Skeletal muscle tissue (tissue), 4 donors: Measurements from ENCODE around the gene ATAD3C. TPM values are rescaled to one million over a fixed set of nuclear protein-coding genes. Genes with fewer than 3 reads are reported as not detected.
"Not testable (repeated sequence)": the region's sequence is repeated elsewhere in the genome, so short reads cannot be mapped to it uniquely, and the experiment has no call there.

Experiments
- H3K27ac ChIP-seq: one replicate; pipeline ENCODE4 v1.7.0; 2013; ENCODE audit warnings: mild to moderate bottlenecking, low read depth, low read length, inconsistent platforms
- H3K27me3 ChIP-seq, 3 donors: one replicate each; pipeline ENCODE4 v1.7.0; 2013; ENCODE audit warnings: low read length in 3 of 3; ENCODE audit not compliant: control insufficient read depth in 3 of 3, insufficient read depth in 3 of 3
- H3K36me3 ChIP-seq, 3 donors: one replicate each; pipeline ENCODE4 v1.7.0; 2013; ENCODE audit warnings: low read length in 3 of 3; ENCODE audit not compliant: control insufficient read depth in 3 of 3, insufficient read depth in 3 of 3
- H3K4me1 ChIP-seq, 3 donors: one replicate each; pipeline ENCODE4 v1.7.0; 2013; ENCODE audit warnings: low read length in 3 of 3, mild to moderate bottlenecking in 3 of 3; ENCODE audit not compliant: control insufficient read depth in 3 of 3, insufficient read depth in 3 of 3
- H3K4me3 ChIP-seq, 3 donors: one replicate each; pipeline ENCODE4 v1.7.0; 2013; ENCODE audit warnings: low read length in 3 of 3
- H3K9ac ChIP-seq, 3 donors: one replicate each; pipeline ENCODE4 v1.7.0; 2013; ENCODE audit warnings: low read length in 3 of 3, mild to moderate bottlenecking in 3 of 3, moderate library complexity in 2 of 3, low read depth in 1 of 3
- H3K9me3 ChIP-seq, 3 donors: one replicate each; pipeline ENCODE4 v1.7.0; 2013; ENCODE audit warnings: low read length in 3 of 3; ENCODE audit not compliant: control insufficient read depth in 3 of 3
- total RNA-seq: library from RNA; depleted of rRNA; stranded (reverse); fragments of >200 nt; gene quantifications from one replicate; pipeline ENCODE4 v1.2.3, GENCODE V29; 2014
- donor health status: Osteomylitis.

Gene ATAD3C
- total RNA-seq, 1 donor from 2014 or later, result not detected

GRCh38 chr1:1442069-1442770 is 7.3 kb upstream of the ATAD3C start:
- Histone ChIP-seq H3K4me3 (no peak overlapping the region), H3K27ac (no peak overlapping the region), H3K36me3 (no peaks in the 10 kb centered on the region), H3K9me3 (no peaks in the 10 kb centered on the region), H3K4me1 (peaks cover 13 to 18% (median 16%) of the 10 kb centered on the region in 3 donors), H3K27me3 (peaks cover 0 to 16% (median 5%) of the 10 kb centered on the region in 3 donors), H3K9ac (peak overlapping the region in 1 of 3 donors; percentile 3)

DNA sequence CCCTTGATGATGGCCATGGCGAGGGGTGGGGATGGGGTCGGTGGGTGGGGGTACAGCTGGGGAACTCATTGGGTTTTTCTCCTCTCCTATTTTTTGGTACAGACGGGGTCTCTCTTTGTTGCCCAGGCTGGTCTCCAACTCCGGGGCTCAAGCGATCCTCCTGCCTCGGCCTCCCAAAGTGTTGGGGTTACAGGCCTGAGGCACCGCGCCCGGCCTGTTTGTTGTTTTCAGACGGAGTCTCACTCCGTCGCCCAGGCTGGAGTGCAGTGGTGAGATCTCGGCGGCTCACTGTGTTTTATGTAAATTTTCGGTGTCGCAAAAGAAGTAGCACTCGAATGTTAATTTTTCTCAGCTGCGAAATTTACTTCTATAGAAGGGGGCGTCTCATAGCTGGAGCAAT is 2.9 kb upstream of the ATAD3C start:
- not testable (repeated sequence) for H3K4me1 ChIP-seq, H3K9me3 ChIP-seq, H3K36me3 ChIP-seq, H3K9ac ChIP-seq, H3K27ac ChIP-seq, H3K4me3 ChIP-seq, H3K27me3 ChIP-seq

DNA sequence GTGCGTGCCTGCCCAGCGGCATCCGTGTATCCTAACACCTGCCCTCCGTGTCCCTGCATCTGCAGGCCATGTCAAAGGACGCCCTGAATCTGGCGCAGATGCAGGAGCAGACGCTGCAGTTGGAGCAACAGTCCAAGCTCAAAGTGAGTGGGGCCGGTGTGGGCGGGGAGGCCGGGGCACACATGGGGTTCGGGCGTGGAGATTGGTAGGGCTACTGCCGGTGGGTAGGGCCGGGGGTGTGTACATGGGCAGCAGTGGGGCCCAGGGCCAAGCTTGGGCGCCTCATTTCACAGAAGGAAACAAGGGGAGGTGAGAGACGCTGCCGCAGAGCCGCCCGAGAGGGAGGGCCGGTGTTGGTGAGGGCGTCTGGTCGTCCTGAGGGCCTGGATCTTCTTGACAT is 1.1 kb downstream of the ATAD3C start:
- H3K9ac ChIP-seq, H3K36me3 ChIP-seq, H3K4me3 ChIP-seq, H3K4me1 ChIP-seq, H3K27ac ChIP-seq, H3K9me3 ChIP-seq, H3K27me3 ChIP-seq: not testable (repeated sequence)

- Histone ChIP-seq H3K9ac (no peak overlapping the region), H3K4me1 (no peaks in the 10 kb centered on the region), H3K36me3 (no peaks in the 10 kb centered on the region), H3K9me3 (no peaks in the 10 kb centered on the region), H3K27me3 (peaks cover 0 to 1% (median 0%) of the 10 kb centered on the region in 3 donors), H3K27ac (no peak overlapping the region), H3K4me3 (no peak overlapping the region)
These were observed 2.3 kb downstream of the ATAD3C start for GRCh38 chr1:1451696-1452364.

GRCh38 chr1:1452365-1452739 is 2.9 kb downstream of the ATAD3C start:
- not testable (repeated sequence) for H3K4me3 ChIP-seq, H3K9me3 ChIP-seq, H3K9ac ChIP-seq, H3K27me3 ChIP-seq, H3K4me1 ChIP-seq, H3K27ac ChIP-seq, H3K36me3 ChIP-seq

- Histone ChIP-seq H3K36me3 (no peaks in the 10 kb centered on the region), H3K4me3 (no peak overlapping the region), H3K27ac (no peak overlapping the region), H3K9ac (no peak overlapping the region), H3K27me3 (peaks cover 0 to 3% (median 0%) of the 10 kb centered on the region in 3 donors), H3K4me1 (no peaks in the 10 kb centered on the region), H3K9me3 (no peaks in the 10 kb centered on the region)
These were observed 3.4 kb downstream of the ATAD3C start for GRCh38 chr1:1452882-1453281.

DNA sequence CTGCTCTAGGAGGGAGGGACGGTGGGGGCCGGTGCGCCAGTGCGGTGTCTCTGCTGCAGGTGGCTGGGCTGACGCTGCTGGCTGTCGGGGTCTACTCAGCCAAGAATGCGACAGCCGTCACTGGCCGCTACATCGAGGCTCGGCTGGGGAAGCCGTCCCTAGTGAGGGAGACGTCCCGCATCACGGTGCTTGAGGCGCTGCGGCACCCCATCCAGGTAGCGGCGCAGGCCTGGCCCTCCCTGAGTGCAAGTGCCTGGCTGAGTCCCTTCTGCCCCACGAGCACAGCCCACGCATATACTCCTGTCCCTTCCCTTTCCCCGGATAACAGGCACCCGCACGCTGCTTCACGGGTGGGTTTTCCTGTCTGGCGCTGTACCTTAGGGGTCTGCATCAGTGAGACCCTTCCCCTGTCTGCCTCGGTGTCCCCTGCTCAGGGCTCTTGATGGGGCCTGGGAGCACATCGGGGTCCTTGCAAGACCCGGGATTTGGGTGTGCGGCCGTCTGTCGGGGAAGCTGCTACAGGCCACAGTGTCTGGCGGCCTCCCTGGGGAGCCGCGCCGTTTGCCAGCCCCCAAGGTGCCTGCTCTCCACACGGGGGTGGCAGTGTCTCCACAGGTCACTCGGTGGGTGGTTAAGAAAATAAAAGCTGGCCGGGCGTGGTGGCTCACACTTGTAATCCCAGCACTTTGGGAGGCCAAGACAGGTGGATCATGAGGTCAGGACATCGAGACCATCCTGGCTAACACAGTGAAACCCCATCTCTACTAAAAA is 5.0 kb downstream of the ATAD3C start:
- H3K4me1 ChIP-seq, H3K9me3 ChIP-seq, H3K4me3 ChIP-seq, H3K9ac ChIP-seq, H3K27ac ChIP-seq, H3K36me3 ChIP-seq, H3K27me3 ChIP-seq: not testable (repeated sequence)

DNA sequence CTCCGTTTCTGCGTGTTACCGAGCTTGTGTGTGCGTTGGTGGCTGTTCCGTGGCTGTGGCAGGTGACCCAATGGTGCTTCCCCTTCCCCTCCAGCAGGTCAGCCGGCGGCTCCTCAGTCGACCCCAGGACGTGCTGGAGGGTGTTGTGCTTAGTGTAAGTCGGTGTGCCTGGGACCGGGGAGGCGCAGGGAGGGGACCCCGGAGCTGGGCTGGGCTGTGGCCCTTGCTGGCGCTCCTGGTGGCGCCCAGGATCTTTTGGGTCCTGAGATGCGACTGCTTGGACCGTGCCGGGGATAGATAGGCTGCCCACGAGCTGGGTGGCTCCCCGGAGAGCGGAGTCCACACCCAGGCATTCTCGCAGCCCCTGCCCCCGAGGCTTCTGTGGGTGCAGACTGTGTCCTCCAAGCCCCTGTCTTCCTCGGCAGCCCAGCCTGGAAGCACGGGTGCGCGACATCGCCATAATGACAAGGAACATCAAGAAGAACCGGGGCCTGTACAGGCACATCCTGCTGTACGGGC is 5.9 kb downstream of the ATAD3C start:
- no peaks in the 10 kb centered on the region for H3K9me3 ChIP-seq
- H3K4me3 ChIP-seq, result no peak overlapping the region

GRCh38 chr1:1455934-1456333 is 6.4 kb downstream of the ATAD3C start:
- H3K4me3 ChIP-seq, H3K27ac ChIP-seq, H3K9ac ChIP-seq, H3K4me1 ChIP-seq, H3K27me3 ChIP-seq, H3K36me3 ChIP-seq, H3K9me3 ChIP-seq: not testable (repeated sequence)

More for the DNA sequence above, 5.9 kb downstream of the ATAD3C start:
- no peaks in the 10 kb centered on the region for H3K36me3 ChIP-seq
- peaks cover 0 to 3% (median 0%) of the 10 kb centered on the region in 3 donors for H3K27me3 ChIP-seq
- H3K9ac ChIP-seq, result no peak overlapping the region
- no peak overlapping the region for H3K27ac ChIP-seq
- no peaks in the 10 kb centered on the region for H3K4me1 ChIP-seq
